Measurements from ENCODE around the gene RNF32.

Gene RNF32

GRCh38 chr7:156655983-156656382 is 15.4 kb downstream of the RNF32 start:
- Histone ChIP-seq H3K9ac (ENCODE audit: low read length) (no peak overlapping the region), H3K36me3 (ENCODE audit: control insufficient read depth, insufficient read depth, low read length) (no peaks in the 10 kb centered on the region), H3K27ac (ENCODE audit: low read depth, low read length) (no peak overlapping the region), H3K4me1 (ENCODE audit: control insufficient read depth, insufficient read depth, low read length) (no peaks in the 10 kb centered on the region), H3K27me3 (ENCODE audit: control insufficient read depth, insufficient read depth, low read length) (no peaks in the 10 kb centered on the region), H3K4me3 (ENCODE audit: low read length) (no peak overlapping the region)

- H3K36me3 ChIP-seq (ENCODE audit: control insufficient read depth, insufficient read depth, low read length) = no peaks in the 10 kb centered on the region
- no peaks in the 10 kb centered on the region for H3K27me3 ChIP-seq (ENCODE audit: control insufficient read depth, insufficient read depth, low read length)
- no peaks in the 10 kb centered on the region for H3K4me1 ChIP-seq (ENCODE audit: control insufficient read depth, insufficient read depth, low read length)
- H3K27ac ChIP-seq (ENCODE audit: low read depth, low read length) = no peak overlapping the region
- no peak overlapping the region for H3K4me3 ChIP-seq (ENCODE audit: low read length)
- no peak overlapping the region for H3K9ac ChIP-seq (ENCODE audit: low read length)
These were observed 16.0 kb downstream of the RNF32 start for GRCh38 chr7:156656598-156656997.

- Histone ChIP-seq H3K9ac (ENCODE audit: low read length) (no peak overlapping the region), H3K4me1 (ENCODE audit: control insufficient read depth, insufficient read depth, low read length) (no peaks in the 10 kb centered on the region), H3K4me3 (ENCODE audit: low read length) (no peak overlapping the region), H3K27ac (ENCODE audit: low read depth, low read length) (no peak overlapping the region), H3K27me3 (ENCODE audit: control insufficient read depth, insufficient read depth, low read length) (no peaks in the 10 kb centered on the region), H3K36me3 (ENCODE audit: control insufficient read depth, insufficient read depth, low read length) (no peaks in the 10 kb centered on the region)
These were observed 17.1 kb downstream of the RNF32 start for GRCh38 chr7:156657681-156658080.

GRCh38 chr7:156659203-156659602 is 18.6 kb downstream of the RNF32 start:
- Histone ChIP-seq H3K4me3 (ENCODE audit: low read length) (no peak overlapping the region), H3K36me3 (ENCODE audit: control insufficient read depth, insufficient read depth, low read length) (no peaks in the 10 kb centered on the region), H3K27me3 (ENCODE audit: control insufficient read depth, insufficient read depth, low read length) (no peaks in the 10 kb centered on the region), H3K27ac (ENCODE audit: low read depth, low read length) (no peak overlapping the region), H3K9ac (ENCODE audit: low read length) (no peak overlapping the region), H3K4me1 (ENCODE audit: control insufficient read depth, insufficient read depth, low read length) (no peaks in the 10 kb centered on the region)

GRCh38 chr7:156659961-156660360 is 19.4 kb downstream of the RNF32 start:
- Histone ChIP-seq H3K4me3 (ENCODE audit: low read length) (no peak overlapping the region), H3K36me3 (ENCODE audit: control insufficient read depth, insufficient read depth, low read length) (no peaks in the 10 kb centered on the region), H3K27ac (ENCODE audit: low read depth, low read length) (no peak overlapping the region), H3K4me1 (ENCODE audit: control insufficient read depth, insufficient read depth, low read length) (no peaks in the 10 kb centered on the region), H3K27me3 (ENCODE audit: control insufficient read depth, insufficient read depth, low read length) (no peaks in the 10 kb centered on the region), H3K9ac (ENCODE audit: low read length) (no peak overlapping the region)

- H3K9ac ChIP-seq (ENCODE audit: low read length) = no peak overlapping the region
- no peaks in the 10 kb centered on the region for H3K36me3 ChIP-seq (ENCODE audit: control insufficient read depth, insufficient read depth, low read length)
- H3K27me3 ChIP-seq (ENCODE audit: control insufficient read depth, insufficient read depth, low read length) = no peaks in the 10 kb centered on the region
- no peaks in the 10 kb centered on the region for H3K4me1 ChIP-seq (ENCODE audit: control insufficient read depth, insufficient read depth, low read length)
- no peak overlapping the region for H3K4me3 ChIP-seq (ENCODE audit: low read length)
- H3K27ac ChIP-seq (ENCODE audit: low read depth, low read length) = no peak overlapping the region
These were observed 21.1 kb downstream of the RNF32 start for GRCh38 chr7:156661637-156662036.

GRCh38 chr7:156662277-156662676 is 21.7 kb downstream of the RNF32 start:
- Histone ChIP-seq H3K9ac (ENCODE audit: low read length) (no peak overlapping the region), H3K36me3 (ENCODE audit: control insufficient read depth, insufficient read depth, low read length) (no peaks in the 10 kb centered on the region), H3K27me3 (ENCODE audit: control insufficient read depth, insufficient read depth, low read length) (no peaks in the 10 kb centered on the region), H3K27ac (ENCODE audit: low read depth, low read length) (no peak overlapping the region), H3K4me1 (ENCODE audit: control insufficient read depth, insufficient read depth, low read length) (no peaks in the 10 kb centered on the region), H3K4me3 (ENCODE audit: low read length) (no peak overlapping the region)

- no peaks in the 10 kb centered on the region for H3K4me1 ChIP-seq (ENCODE audit: control insufficient read depth, insufficient read depth, low read length)
- H3K9ac ChIP-seq (ENCODE audit: low read length) = no peak overlapping the region
- H3K36me3 ChIP-seq (ENCODE audit: control insufficient read depth, insufficient read depth, low read length) = no peaks in the 10 kb centered on the region
- H3K27me3 ChIP-seq (ENCODE audit: control insufficient read depth, insufficient read depth, low read length) = no peaks in the 10 kb centered on the region
- no peak overlapping the region for H3K27ac ChIP-seq (ENCODE audit: low read depth, low read length)
- no peak overlapping the region for H3K4me3 ChIP-seq (ENCODE audit: low read length)
These were observed 24.5 kb downstream of the RNF32 start for GRCh38 chr7:156665101-156665500.

- H3K4me1 ChIP-seq (ENCODE audit: control insufficient read depth, insufficient read depth, low read length) = no peaks in the 10 kb centered on the region
- no peak overlapping the region for H3K27ac ChIP-seq (ENCODE audit: low read depth, low read length)
- H3K27me3 ChIP-seq (ENCODE audit: control insufficient read depth, insufficient read depth, low read length) = no peaks in the 10 kb centered on the region
- H3K4me3 ChIP-seq (ENCODE audit: low read length) = no peak overlapping the region
- no peaks in the 10 kb centered on the region for H3K36me3 ChIP-seq (ENCODE audit: control insufficient read depth, insufficient read depth, low read length)
- H3K9ac ChIP-seq (ENCODE audit: low read length) = no peak overlapping the region
These were observed 26.0 kb downstream of the RNF32 start for GRCh38 chr7:156666368-156667109.

GRCh38 chr7:156667110-156667426 is 26.5 kb downstream of the RNF32 start:
- Histone ChIP-seq H3K4me1 (ENCODE audit: control insufficient read depth, insufficient read depth, low read length) (no peaks in the 10 kb centered on the region), H3K36me3 (ENCODE audit: control insufficient read depth, insufficient read depth, low read length) (no peaks in the 10 kb centered on the region), H3K27me3 (ENCODE audit: control insufficient read depth, insufficient read depth, low read length) (no peaks in the 10 kb centered on the region), H3K4me3 (ENCODE audit: low read length) (no peak overlapping the region), H3K27ac (ENCODE audit: low read depth, low read length) (no peak overlapping the region), H3K9ac (ENCODE audit: low read length) (no peak overlapping the region)

- Histone ChIP-seq H3K27me3 (ENCODE audit: control insufficient read depth, insufficient read depth, low read length) (no peaks in the 10 kb centered on the region), H3K27ac (ENCODE audit: low read depth, low read length) (no peak overlapping the region)
These were observed 27.7 kb downstream of the RNF32 start for GRCh38 chr7:156668130-156668741.

GRCh38 chr7:156669035-156669828 is 28.7 kb downstream of the RNF32 start:
- no peak overlapping the region for H3K27ac ChIP-seq (ENCODE audit: low read depth, low read length)
- no peak overlapping the region for H3K9ac ChIP-seq (ENCODE audit: low read length)
- no peak overlapping the region for H3K4me3 ChIP-seq (ENCODE audit: low read length)
- H3K36me3 ChIP-seq (ENCODE audit: control insufficient read depth, insufficient read depth, low read length) = no peaks in the 10 kb centered on the region
- H3K27me3 ChIP-seq (ENCODE audit: control insufficient read depth, insufficient read depth, low read length) = no peaks in the 10 kb centered on the region
- no peaks in the 10 kb centered on the region for H3K4me1 ChIP-seq (ENCODE audit: control insufficient read depth, insufficient read depth, low read length)

More at GRCh38 chr7:156668130-156668741, 27.7 kb downstream of the RNF32 start:
- no peak overlapping the region for H3K4me3 ChIP-seq (ENCODE audit: low read length)
- no peaks in the 10 kb centered on the region for H3K4me1 ChIP-seq (ENCODE audit: control insufficient read depth, insufficient read depth, low read length)
- H3K9ac ChIP-seq (ENCODE audit: low read length) = no peak overlapping the region
- H3K36me3 ChIP-seq (ENCODE audit: control insufficient read depth, insufficient read depth, low read length) = no peaks in the 10 kb centered on the region

Data from rectal smooth muscle tissue (tissue), 1 donor.